OCI-LY7 (cell line): ENCODE results near the gene GALNTL6.

ENCODE experiments used
- CTCF ChIP-seq: fragments of 200-600 bp; sonication (generic); conservative IDR thresholded peaks from 2 replicates; pipeline ENCODE4 v1.5.1; 2014; ENCODE audit warnings: mild to moderate bottlenecking, antibody characterized with exemption, low read length, moderate library complexity, mixed read lengths
- EZH2phosphoT487 ChIP-seq: fragments of 200-600 bp; sonication (generic); IDR thresholded peaks from 2 replicates; pipeline ENCODE4 v1.6.1; 2018; ENCODE audit warnings: low read depth, borderline replicate concordance, mild to moderate bottlenecking, mixed run types, antibody characterized with exemption, low read length, moderate library complexity, mixed read lengths

GRCh38 chr4:172256820-172257219, 443.6 kb downstream of the GALNTL6 start:
- TF ChIP-seq CTCF (no peak), EZH2phosphoT487 (no peak)
